ENCODE results near the gene NECTIN1.

DNA sequence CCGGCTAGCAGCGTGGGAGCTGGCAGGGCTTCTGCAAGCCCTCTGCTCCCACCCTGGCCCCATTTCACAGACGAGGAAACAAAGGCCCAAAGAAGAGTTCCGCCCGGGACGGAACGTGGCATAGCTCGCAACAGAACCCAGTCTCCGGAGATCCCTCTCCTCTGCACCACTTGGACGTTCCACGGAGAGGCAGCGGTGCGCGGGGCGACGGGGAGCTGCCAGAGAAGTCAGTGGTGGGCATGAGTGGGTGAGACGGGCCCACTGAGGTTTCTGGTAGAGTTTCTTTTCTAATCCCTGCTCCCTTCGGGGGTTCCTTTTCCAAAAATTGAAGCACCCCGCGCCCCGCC, 554 bp upstream of the NECTIN1 start:
- TF ChIP-seq, protein P1, sequence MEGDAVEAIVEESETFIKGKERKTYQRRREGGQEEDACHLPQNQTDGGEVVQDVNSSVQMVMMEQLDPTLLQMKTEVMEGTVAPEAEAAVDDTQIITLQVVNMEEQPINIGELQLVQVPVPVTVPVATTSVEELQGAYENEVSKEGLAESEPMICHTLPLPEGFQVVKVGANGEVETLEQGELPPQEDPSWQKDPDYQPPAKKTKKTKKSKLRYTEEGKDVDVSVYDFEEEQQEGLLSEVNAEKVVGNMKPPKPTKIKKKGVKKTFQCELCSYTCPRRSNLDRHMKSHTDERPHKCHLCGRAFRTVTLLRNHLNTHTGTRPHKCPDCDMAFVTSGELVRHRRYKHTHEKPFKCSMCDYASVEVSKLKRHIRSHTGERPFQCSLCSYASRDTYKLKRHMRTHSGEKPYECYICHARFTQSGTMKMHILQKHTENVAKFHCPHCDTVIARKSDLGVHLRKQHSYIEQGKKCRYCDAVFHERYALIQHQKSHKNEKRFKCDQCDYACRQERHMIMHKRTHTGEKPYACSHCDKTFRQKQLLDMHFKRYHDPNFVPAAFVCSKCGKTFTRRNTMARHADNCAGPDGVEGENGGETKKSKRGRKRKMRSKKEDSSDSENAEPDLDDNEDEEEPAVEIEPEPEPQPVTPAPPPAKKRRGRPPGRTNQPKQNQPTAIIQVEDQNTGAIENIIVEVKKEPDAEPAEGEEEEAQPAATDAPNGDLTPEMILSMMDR (IDR thresholded peaks at IDR 0.05), result peak in 1 of 6 experiments; percentile 8
- TF ChIP-seq EP300 (IDR thresholded peaks at IDR 0.05), result no peak
- TF ChIP-seq POLR2A (IDR thresholded peaks at IDR 0.05), result no peak

All from upper lobe of left lung (tissue), 4 donors.